Activated T-cell treated with anti-CD3 and anti-CD28 coated beads for 24 hours (primary cell): ENCODE results near the gene CASZ1.

Experiments
- DNase-seq: peaks from one replicate; pipeline ENCODE4 v3.0.0-alpha.2; 2020; ENCODE audit warnings: low read depth

The CASZ1 gene

GRCh38 chr1:10685196-10685807, 111.1 kb downstream of the CASZ1 start:
- DNase-seq: no peak

DNA sequence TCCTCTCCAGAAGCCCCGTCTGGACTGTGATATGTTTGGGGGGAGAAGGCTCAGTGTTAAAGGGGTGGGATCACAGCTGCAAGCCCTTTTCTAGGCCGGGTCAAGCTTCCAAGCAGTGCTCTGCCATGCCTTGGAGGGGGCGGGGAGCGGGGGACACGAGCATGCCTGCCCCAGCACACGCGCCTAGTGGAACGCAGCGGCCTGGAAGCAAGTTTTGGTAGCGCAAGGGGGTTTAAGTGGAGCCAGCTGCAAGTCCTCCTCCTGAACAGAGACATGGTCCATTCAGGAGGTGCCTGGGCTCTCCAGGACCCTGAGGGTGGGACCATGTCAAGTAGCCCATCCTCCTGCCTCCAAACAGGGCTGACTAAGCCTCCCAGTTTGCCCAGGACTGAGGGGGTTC, 112.2 kb downstream of the CASZ1 start:
- no peak for DNase-seq

GRCh38 chr1:10682449-10683309, 113.8 kb downstream of the CASZ1 start:
- DNase-seq: no peak

GRCh38 chr1:10682108-10682445, 114.4 kb downstream of the CASZ1 start:
- no peak for DNase-seq

DNA sequence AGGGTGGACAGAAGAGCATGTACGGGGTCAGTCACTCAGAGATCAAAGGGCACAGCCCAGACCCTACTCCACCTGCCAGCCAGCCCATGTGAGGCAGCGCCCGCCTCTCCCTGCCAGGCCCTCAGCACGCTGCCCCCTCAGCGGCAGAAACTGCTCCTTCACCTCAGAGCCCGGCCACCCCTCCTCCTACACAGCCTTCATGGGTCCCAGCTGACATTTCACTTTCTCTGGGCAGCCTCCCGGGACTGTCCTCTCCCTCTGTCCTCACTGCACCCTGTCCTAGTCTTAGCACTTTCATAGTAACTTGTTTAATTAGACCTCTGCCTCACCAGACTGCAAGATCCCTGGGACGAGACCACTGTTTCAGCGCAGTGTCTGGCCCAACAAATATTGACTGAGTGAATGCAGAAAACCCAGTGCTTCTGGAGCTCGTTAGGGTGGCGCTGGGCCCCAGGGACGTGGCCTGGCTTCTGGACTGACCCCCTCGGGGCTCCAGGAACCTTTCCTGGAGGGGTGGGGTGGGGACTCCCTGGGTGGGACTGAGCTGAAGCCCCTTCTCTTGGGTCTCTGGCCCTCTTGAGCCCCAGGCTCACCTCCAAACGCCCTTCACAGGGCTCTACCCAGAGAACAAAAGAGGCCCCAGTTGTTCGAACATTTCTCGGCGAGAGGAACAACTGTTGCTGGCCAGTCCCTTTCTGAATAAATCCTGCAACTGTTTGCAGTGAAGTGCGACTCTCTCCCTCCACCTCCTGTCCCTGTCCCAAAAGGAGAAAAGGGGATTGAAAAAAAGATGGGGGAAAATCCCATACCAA, 114.9 kb downstream of the CASZ1 start:
- DNase-seq: no peak

- DNase-seq: no peak
These were observed 116.0 kb downstream of the CASZ1 start for GRCh38 chr1:10680487-10680886.

- no peak for DNase-seq
These were observed 116.8 kb downstream of the CASZ1 start for GRCh38 chr1:10679496-10680220.

GRCh38 chr1:10678852-10679251, 117.6 kb downstream of the CASZ1 start:
- DNase-seq: no peak

GRCh38 chr1:10678402-10678801, 118.0 kb downstream of the CASZ1 start:
- DNase-seq: no peak

GRCh38 chr1:10677491-10678391, 118.7 kb downstream of the CASZ1 start:
- DNase-seq: no peak

GRCh38 chr1:10676963-10677362, 119.5 kb downstream of the CASZ1 start:
- DNase-seq: no peak

DNA sequence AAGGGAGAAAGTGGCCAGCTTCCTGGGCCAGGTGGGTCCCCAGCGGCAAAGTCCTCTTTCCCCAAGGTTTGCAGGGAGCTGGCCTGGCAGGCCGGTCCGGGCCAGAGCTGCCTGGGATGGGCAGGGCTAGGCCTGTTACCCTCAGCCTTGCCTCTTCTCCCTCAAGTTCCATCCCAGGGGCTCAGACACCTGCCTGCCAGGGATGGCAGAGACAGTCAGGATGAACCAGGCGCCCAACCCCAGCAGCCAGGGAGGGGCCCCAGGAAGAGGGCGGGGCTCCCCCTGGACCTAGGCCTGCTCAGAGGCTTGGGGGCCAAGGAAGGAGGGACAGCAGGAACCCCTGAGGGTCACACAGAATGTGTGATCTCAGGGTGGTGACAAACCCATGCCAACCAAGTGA, 120.6 kb downstream of the CASZ1 start:
- no peak for DNase-seq

GRCh38 chr1:10674700-10675609, 121.5 kb downstream of the CASZ1 start:
- DNase-seq: no peak

DNA sequence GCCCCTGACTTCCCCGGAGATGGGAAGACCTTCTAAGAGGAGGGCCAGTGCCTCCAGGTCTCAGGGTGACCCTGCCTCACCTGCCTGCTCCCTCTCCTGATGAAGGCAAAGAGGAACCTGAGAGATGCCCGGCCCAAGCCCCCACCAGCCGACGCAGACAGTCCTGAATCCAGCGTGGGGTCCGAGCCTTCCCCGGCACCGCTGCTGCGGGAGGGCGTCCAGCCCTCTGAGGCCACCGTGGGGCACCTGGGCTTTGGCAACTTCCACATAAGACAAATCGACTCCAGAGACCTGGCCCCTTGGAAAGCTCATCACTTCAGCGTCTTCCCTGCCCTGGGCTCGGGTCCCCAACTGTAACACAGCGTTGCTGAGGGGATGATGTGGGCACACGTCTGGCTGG, 122.2 kb downstream of the CASZ1 start:
- DNase-seq: no peak

GRCh38 chr1:10673109-10673711, 123.2 kb downstream of the CASZ1 start:
- DNase-seq: no peak

DNA sequence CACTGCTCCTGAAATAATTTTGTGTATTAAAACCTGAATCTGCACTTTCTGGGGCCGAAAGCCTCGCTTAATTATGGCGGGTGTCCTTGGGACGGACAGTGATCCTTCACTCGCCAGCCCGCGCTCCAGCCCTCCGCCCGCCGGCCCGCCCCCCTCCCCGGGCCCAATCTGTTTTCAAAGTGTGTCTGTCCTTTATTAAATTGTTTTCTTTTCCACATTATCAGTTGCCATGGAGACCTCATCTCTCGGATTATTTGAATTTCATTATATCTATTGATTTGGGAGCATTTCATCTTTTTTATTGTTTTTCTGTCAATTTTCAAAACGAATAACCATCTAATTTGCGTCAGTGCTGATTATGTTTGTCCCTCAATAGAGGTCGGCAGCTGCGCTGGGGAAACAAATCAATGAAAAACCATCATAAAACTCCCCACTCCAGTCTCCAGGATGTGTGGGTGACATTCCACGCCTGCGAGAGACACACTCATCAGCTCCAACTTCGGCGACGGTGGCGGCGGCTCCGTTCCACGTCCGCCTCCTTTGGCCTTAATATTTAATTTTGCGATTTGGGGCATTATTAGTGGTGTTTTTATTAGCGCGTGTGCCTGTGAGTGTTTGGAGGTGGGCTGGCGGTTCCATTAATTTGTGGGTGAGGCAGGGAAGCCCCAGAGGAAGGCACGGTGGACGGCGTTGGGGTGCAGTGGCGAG, 123.9 kb downstream of the CASZ1 start:
- no peak for DNase-seq

- DNase-seq: no peak
These were observed 124.7 kb downstream of the CASZ1 start for GRCh38 chr1:10671622-10672342.

DNA sequence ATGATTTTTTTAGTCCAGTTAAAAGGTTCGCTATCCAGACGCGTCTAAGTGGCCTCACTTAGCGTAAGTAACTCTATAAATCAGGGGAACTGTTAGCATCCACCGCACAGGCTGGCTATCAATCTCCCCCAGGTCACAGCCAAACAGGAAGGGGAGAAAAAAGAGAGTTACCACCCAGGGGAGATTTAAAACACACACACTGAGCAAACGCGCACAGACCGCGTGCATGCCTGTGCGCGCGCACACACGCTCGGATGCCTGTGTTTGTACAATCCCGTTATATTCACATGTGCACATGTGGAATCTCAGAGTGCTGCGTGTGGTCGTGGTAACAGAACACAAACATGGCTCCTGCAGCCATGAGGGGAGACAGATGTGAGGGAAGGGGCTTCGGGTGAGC, 125.4 kb downstream of the CASZ1 start:
- DNase-seq: no peak
